Endothelial cell of hepatic sinusoid (primary cell): ENCODE measurements around the gene TM7SF2.

Experiments
- in situ Hi-C: cut with HindIII; loops from 2 replicates; pipeline ENCODE4 v1.10.0; 2017; ENCODE audit warnings: low sequenced_read_pairs

TM7SF2 gene

GRCh38 chr11:65111744-65112545 lies at the start of gene TM7SF2:
Gene TM7SF2, plus strand, starts transcription at chr11:65111872. Its CDS starts 144 bp downstream, at chr11:65112016.
- in situ Hi-C loops: no loop called here

GRCh38 chr11:65063532-65063931 lies 48.1 kb upstream of the TM7SF2 start:
- in situ Hi-C loops: no loop called here

GRCh38 chr11:65064847-65065240 lies 46.8 kb upstream of the TM7SF2 start:
- in situ Hi-C loops: no loop called here

DNA sequence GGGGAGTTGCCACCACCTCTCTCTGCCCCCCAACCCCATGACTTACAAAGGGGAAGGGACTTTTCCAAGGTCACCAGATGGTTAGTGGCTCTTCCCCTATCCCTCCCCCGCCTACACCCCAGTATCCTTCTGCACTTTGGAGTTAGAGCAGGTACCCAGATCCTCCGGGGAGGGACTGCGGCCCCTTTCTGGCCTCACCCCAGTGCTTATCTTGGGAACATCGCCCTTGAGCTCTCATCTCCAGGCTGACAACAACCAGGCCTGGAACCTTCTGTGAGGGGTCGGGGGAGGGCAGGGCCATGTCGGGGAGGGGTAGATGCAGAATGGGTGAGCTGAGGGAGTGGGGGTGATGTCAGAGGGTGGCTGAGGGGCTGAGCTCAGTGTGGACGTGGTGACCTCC lies 45.8 kb upstream of the TM7SF2 start:
- in situ Hi-C loops: no loop called here

DNA sequence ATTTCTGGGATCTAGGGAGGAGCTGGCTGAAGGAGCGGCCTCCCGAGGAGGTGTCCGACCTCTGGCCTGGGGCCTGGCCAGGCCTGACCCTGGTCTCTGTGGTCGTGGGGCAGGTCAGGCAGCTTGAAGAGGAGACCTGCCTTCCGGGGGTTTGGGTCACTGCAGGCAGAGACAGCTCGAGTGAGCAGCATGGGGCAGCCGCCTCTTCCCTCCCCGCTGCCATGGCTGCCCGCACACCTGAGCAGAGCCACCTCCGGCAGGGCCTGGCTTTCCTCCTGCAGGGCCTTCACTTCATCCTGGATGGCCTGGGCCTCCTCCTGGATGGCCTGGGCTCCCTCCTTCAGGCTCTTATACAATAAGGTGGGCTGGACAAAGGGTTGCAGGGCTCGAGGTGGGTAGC lies 45.4 kb upstream of the TM7SF2 start:
- in situ Hi-C loops: no loop called here

DNA sequence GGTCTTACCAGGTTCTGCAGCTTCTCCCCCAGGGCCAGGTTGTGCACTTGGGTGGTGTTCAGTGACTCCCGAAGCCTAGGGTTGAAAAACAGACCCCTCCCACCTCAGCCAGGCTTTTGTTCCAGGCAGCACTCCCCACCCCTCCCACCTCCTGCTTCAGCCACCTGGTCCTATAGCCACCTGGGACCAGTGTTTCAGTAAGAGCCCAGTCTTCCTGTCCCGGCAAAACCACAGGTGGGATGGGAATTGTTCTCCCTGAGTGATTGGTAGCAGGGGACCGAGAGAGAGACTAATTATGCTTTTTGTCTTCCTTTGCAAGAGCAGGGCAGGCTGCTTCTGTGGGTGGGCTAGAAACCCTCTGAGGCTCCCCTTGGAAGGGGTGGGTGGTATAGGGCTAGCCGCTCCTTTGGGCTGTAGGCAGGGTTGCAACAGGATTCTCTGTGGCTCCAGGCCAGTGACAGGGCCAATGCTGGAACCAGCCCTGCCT lies 44.8 kb upstream of the TM7SF2 start:
- in situ Hi-C loops: no loop called here

GRCh38 chr11:65067446-65067845 lies 44.2 kb upstream of the TM7SF2 start:
- in situ Hi-C loops: no loop called here

GRCh38 chr11:65069217-65069616 lies 42.5 kb upstream of the TM7SF2 start:
- in situ Hi-C loops: no loop called here

DNA sequence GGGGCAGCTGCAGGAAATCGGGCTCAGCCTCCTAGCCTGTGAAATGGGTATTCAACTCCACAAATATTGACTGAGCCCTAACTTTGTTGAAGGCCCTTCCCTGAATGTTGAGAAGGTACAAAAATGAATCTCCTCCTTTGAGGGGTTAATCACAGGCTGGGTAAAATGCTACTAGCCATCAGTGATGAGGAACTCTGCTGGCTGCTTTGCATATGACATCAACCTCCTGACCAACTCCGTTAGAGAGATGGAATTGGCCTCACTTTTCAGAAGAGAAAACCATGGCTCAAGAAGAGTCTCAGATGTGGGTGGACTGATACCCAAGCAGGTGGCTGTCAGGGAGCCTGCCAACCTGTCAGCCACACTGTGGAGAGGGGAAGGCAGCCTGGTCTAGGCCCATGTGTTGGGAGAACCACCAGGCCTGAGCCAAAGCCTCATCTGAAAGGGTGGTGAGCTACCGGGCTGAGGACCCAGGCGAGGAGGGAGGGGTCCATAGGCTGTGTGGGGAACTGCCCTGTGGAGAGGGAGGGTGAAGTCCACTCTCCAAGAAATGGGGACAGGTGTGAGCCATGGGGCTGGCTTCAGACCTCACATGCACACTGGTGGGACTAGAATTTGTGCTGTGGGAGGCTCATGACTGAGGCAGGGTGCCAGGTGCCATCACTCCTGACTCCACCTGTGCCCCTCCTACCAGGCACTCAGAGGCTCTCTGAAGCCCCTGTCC lies 39.6 kb upstream of the TM7SF2 start:
- in situ Hi-C loops: no loop called here

- in situ Hi-C loops: no loop called here
Observed at GRCh38 chr11:65072631-65072966, 39.1 kb upstream of the TM7SF2 start.

- in situ Hi-C loops: no loop called here
Observed at GRCh38 chr11:65077451-65077850, 34.2 kb upstream of the TM7SF2 start.

DNA sequence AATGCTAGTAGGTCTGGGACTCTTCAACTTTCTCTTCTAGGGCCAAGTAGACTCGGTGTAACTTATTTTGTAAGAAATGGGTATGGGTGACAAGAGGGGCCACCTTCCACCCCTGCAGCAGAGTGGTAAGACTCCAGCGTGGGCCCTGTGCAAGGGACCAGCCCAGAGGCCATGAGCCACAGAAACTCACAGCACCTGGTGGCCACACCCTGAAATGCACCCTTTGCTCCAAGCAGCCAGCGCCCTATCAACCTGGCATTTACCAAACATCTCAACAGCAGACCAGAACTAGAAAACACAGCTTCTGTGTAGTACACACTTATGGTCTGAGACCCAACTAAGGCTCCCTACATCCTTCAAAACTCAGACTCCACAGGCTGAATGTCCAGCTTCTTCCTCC lies 33.5 kb upstream of the TM7SF2 start:
- in situ Hi-C loops: no loop called here

GRCh38 chr11:65078786-65079342 lies 32.8 kb upstream of the TM7SF2 start:
- in situ Hi-C loops: no loop called here

GRCh38 chr11:65083134-65083833 lies 28.4 kb upstream of the TM7SF2 start:
- in situ Hi-C loops: no loop called here

- in situ Hi-C loops: no loop called here
Observed at GRCh38 chr11:65083834-65084597, 27.7 kb upstream of the TM7SF2 start, which contains the start of the genes CDCA5 and ZFPL1. Gene CDCA5, minus strand, starts transcription at chr11:65084040. Its CDS starts 62 bp downstream, at chr11:65083978. Gene ZFPL1, plus strand, starts transcription at chr11:65084222. Its CDS starts 477 bp downstream, at chr11:65084699.

DNA sequence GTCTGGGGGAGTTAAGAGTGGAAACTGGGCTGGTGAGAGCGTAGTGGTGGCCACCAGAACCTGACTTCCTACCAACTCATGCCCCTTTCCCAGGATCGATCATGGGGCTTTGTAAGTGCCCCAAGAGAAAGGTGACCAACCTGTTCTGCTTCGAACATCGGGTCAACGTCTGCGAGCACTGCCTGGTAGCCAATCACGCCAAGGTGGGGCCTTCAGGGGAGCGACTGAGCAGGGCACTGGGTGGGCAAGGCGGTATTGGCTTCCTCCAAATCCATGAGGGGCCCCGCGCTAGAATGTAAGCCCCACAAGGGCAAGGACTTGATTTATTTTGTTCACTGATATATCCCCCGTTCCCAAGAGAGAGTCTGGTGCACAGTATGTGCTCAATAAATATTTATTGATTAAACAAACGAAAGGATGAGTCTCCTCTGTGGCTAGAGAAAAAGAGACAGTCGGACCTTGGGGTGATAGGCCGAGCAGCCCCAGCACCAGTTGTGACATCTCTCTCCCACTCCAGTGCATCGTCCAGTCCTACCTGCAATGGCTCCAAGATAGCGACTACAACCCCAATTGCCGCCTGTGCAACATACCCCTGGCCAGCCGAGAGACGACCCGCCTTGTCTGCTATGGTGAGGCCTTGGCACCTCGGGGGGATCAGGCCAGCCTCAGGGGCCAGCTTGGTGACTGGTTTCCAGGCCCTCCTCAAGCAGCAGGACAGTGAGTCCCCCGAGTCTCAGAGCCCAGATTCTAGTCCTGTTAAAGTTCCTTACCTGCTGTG lies 26.9 kb upstream of the TM7SF2 start:
- in situ Hi-C loops: no loop called here

DNA sequence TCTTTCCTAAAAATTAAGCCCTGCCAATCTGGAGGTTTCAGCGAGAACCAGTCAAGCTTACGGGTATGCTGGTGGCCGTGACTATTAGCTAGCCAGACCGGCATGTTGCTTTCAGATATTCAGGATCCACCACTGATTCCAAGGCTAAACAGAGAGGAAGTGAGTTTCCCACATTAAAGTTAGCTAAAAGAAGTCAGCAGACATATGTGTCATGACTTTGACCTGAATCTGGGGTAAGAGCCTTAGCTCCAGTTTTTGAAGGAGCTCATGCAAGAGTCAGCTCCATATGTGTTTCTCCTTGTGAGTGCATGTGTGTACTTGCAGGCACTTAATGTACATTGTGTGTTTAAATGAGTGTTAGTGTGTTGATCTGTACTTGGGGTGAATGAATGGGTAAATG lies 26.2 kb upstream of the TM7SF2 start:
- in situ Hi-C loops: no loop called here

DNA sequence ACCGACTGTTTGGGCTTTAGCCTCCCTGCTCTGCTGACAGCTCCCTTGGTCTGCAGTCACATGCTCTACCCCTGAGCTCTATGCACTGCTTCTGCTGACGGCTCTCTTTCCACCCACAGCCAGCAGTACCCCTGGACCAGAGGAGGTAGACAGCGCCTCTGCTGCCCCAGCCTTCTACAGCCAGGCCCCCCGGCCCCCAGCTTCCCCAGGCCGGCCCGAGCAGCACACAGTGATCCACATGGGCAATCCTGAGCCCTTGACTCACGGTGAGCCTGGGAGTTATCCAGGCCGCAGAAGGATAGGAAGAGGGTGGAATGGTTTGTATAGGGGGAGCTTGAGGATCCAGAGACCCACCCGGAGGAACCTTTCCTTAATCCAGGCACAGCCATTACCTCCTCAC lies 24.9 kb upstream of the TM7SF2 start:
- in situ Hi-C loops: no loop called here

- in situ Hi-C loops: no loop called here
Observed at GRCh38 chr11:65087216-65087615, 24.5 kb upstream of the TM7SF2 start.

DNA sequence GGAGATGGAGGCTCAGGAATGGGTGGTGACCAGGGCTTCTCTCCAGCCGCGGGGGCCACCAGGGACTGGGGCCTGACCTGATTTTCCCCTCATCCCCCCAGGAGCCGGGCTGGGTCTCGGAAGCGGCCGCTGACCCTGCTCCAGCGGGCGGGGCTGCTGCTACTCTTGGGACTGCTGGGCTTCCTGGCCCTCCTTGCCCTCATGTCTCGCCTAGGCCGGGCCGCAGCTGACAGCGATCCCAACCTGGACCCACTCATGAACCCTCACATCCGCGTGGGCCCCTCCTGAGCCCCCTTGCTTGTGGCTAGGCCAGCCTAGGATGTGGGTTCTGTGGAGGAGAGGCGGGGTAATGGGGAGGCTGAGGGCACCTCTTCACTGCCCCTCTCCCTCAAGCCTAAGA lies 23.8 kb upstream of the TM7SF2 start:
- in situ Hi-C loops: no loop called here
